GM19372 (cell line): Measurements from ENCODE around the gene NOC4L.

Experiments used
- ATAC-seq: cut with Tn5 transposase; IDR thresholded peaks from one replicate; pipeline ENCODE4 v1.9.1; 2021; ENCODE audit warnings: mild to moderate bottlenecking, low read depth, moderate library complexity; ENCODE audit not compliant: unreplicated experiment

NOC4L gene

DNA sequence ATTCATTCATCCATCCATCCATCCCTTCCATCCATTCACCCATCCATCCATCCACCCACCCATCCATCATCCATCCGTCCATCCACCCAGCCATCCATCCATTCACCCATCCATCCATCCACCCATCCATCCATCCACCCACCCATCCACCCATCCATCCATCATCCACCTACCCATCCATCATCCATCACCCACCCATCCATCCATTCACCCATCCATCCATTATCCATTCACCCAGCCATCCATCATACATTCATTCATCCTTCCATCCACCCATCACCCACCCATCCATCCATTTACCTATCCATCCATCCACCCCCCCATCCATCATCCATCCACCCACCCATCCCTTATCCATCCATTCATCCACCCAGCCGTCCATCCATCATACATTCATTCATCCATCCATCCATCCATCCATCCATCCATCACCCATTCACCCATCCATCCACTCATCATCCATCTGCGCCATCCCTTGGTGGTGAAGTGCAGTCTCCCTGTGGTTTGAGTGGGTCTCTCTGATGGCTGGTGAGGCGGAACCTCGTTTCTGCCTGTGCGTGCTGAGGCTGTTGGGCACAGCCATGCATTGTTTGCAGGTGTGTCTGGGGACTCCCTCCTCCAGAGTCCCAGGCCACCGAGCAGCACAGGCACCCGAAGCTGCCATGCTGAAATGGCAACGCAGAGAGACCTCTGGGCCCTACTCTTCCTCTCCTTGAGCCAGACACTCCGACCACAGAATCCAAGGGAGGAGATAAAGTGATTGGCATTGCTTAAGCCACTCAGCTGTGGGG, 22.7 kb downstream of the NOC4L start:
- ATAC-seq, result no peak

GRCh38 chr12:132167611-132168310, 23.5 kb downstream of the NOC4L start:
- ATAC-seq, result no peak

- ATAC-seq, result no peak
Measured at GRCh38 chr12:132168311-132169031, 24.2 kb downstream of the NOC4L start.

DNA sequence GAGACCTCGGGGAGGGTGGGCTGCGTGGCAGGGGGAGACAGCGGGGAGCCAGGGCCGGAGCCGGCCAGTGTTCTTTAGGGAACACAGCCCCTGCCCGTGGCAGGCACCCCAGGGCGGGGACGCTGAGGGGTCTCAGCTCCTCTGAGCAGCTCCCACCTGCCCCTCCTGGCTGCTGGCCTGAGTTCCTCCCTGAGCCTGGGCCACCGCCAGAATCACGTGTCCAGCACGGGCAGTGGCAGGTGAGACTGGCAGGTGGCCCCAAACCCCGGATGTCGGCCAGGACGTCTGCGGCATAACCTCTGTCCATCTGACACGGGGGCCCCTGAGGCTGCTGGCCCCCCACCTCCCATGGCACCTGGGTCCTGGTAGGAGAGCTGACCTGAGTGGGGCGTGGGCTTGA, 25.1 kb downstream of the NOC4L start:
- ATAC-seq, result no peak

DNA sequence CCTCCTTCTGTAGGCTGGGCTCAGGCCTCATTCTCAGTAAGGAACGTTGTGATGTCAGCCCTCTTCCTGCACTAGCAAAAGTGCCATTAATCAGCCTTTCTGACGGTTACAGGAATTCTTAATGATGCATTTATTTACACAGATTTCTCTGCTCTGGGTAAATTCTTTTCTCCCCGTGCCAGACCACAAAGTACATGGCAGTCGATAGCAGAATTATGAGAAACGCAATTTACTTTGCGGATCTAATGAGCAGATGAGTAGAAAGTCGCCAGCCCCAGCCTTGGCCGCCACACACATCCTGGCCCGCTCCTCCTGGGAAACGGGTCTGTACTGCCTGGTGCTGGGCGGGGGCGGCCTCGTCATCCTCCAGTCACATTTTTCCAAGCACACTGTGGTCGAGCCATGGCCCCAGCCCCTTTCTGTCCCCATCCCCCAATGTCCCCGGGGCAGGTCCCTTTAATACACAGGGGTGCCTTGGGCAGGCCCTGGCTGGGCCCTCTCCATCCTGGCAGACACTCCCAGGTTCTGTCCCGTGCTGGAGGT, 25.9 kb downstream of the NOC4L start:
- ATAC-seq, result no peak

DNA sequence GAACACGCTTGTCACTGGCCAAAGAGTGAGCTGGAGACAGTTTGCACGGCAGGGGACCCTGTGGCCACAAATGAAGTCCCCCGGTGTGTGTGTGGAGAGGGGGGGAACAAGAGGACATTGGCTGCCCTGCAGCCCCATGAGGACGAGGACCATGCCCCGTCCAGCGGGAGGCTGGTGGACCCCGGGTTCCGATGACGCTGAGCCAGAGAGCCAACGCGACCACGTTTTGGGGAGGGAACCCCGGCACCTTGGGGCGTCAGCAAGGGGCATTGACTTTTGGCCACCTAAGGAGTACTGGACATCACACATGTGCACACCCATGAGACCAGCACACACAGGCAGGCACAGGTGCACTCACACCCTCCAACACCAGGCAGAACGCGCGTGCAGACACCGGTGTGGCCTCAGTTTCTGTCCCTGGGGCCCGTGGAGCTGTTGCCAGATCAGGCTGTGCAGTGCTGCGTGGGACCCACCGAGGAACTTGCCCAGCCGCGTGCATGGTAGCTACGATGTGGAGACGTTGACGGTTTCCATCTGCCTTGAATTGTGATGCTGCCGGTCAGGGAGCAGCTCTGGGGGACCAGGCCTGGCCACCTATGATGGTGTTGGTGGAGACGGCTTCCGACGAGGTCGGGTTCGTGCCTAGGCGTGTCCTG, 26.5 kb downstream of the NOC4L start:
- ATAC-seq, result no peak

GRCh38 chr12:132171293-132171967, 27.2 kb downstream of the NOC4L start:
- no peak for ATAC-seq

GRCh38 chr12:132171968-132172521, 27.8 kb downstream of the NOC4L start:
- no peak for ATAC-seq

DNA sequence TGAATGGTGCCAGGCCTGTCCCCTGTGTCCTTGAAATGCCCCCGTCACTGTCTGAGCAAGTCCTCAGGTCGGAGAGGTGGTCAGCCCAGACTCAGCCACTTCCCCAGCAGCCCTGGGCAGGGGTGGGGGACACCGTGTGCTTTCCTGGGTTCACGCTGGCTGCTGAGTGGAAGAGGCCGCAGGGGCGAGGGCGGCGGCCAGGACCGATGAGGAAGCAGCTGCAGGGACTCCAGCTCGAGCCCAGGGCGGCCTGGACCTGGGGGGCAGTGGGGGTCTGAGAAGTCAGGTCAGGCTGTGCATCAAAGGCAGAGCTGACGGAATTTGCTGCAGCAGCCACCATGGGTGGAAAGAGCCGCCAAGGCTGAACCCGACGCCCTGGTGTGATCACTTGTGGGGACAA, 28.4 kb downstream of the NOC4L start:
- ATAC-seq, result no peak

GRCh38 chr12:132173135-132174014, 29.1 kb downstream of the NOC4L start:
- no peak for ATAC-seq

GRCh38 chr12:132174015-132174838, 30.0 kb downstream of the NOC4L start:
- no peak for ATAC-seq

GRCh38 chr12:132174839-132175490, 30.7 kb downstream of the NOC4L start:
- ATAC-seq, result no peak

DNA sequence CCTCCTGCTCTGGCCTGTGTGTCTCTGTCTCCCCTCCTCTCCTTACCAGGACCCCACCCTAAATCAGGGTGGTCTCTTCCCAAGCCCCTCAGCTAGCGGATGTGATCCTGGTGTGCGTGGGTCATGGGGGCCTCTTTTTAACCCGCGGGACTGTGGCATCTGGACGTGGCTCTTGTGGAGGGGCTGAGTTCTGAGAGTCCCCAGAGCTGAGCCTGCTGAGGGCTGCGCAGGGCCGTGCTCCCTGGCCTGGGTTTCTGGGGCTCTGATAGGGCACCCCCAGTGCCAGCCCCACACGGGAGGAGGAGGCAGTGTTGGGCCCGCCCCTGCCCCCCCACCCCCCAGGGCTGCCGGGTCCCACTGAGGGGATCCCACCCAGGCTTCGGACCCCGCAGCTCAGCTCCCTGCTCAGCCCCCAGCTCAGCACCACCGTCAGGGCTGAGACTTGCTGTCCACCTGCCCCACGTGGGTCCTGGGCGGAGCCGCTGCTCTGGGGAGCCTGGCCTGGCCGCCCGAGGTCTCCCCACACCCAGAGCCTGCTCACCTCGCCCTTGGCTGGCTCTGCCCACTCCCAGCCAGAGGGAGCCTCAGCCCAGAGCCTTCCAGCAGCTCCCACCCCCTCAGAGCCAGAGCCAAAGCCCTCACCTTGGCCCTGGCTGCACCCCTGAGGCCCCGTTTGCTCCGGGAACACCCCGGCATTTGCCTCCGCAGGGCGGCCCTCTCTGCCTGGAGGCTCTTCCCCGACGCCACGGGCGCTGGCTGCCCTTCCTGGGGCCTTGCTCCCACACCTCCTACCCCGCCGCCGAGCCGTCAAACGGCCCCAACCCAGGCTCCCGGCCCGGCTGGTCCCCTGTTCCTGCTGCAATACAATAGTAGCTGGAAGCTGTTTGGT, 31.5 kb downstream of the NOC4L start:
- ATAC-seq, result no peak

- no peak for ATAC-seq
Measured at GRCh38 chr12:132176385-132176919, 32.2 kb downstream of the NOC4L start.

DNA sequence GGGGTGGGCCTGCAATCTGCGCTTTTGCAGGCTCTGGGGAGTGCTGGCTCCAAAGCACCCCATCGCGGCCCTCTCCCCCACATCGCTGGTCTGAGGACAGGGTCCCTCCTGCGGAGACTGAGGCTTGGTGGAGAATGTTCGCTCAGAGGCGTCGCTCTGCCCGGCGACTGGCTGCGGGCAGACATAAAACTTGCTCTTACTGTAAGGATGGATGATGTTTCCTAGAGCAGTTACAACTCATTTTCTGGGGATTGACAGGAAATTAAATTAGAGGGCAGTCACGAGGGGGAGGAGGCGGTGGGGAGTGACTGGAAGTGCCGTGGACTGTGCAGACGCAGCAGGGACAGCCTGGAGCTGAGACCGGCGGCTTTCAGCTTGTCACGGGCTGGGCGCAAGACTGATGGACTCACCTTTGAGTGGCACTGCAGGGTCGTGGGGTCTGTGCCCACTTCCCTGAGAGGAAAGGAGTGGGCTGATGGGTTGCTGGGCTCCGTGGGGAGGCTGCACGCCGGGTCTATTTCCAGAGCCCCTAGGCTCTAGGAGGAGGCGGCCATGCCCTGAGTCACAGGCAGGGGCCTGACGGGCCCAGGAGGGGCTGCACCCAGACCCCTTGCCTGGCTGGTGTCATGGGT, 32.8 kb downstream of the NOC4L start:
- ATAC-seq, result no peak

DNA sequence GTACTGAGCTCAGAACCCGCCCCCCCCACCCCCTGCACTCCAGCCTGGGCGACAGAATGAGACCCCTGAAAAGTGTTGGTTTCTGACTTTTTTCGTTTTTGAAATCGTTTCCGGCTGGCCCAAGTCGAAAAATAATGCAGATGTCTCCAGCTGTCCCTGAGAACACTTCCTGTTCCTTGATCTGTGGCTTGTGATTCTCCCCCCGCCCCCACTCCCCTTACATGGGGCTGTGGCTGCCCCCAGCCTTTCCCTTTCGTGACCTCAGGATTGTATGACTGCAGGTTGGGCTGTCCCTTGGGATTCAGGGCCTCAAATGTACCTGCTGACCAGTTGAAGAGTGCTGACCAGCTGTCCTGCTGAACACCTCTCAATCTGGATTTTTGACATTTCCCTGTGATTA, 34.1 kb downstream of the NOC4L start:
- ATAC-seq, result no peak
